GM12874 (cell line): ENCODE results near the gene GPR65.

Experiments used
- CTCF ChIP-seq: IDR thresholded peaks from 2 replicates; pipeline ENCODE4 v1.5.1; 2011; ENCODE audit warnings: low read depth, mild to moderate bottlenecking, control low read depth, low read length, moderate library complexity; ENCODE audit not compliant: insufficient read depth

The GPR65 gene

GRCh38 chr14:88005050-88005481 is at the start of gene GPR65:
Gene GPR65 (plus strand): TSS chr14:88005135. CDS start chr14:88010848, 5,713 bp downstream.
- no peak for TF ChIP-seq CTCF

- no peak for TF ChIP-seq CTCF
Observed at GRCh38 chr14:87955501-87955900, 49.4 kb upstream of the GPR65 start.

- TF ChIP-seq CTCF, result no peak
Observed at GRCh38 chr14:87960013-87960787, 44.7 kb upstream of the GPR65 start.

GRCh38 chr14:87961246-87961645 is 43.7 kb upstream of the GPR65 start:
- no peak for TF ChIP-seq CTCF

- TF ChIP-seq CTCF, result no peak
Observed at GRCh38 chr14:87966816-87967215, 38.1 kb upstream of the GPR65 start.

- TF ChIP-seq CTCF, result no peak
Observed at GRCh38 chr14:87967496-87967895, 37.4 kb upstream of the GPR65 start.

- no peak for TF ChIP-seq CTCF
Observed at GRCh38 chr14:87971010-87971409, 33.9 kb upstream of the GPR65 start.

- TF ChIP-seq CTCF, result no peak
Observed at GRCh38 chr14:87975636-87976035, 29.3 kb upstream of the GPR65 start.
